GM23248 (cell line): ENCODE measurements around the gene HHIPL2. TPM values are rescaled to one million over a fixed set of nuclear protein-coding genes. Genes with fewer than 3 reads are reported as not detected.
"Not testable (repeated sequence)": the region's sequence is repeated elsewhere in the genome, so short reads cannot be mapped to it uniquely, and the experiment has no call there.

Experiments
- DNase-seq: peaks from one replicate; pipeline ENCODE4 v3.0.0-alpha.2; 2015
- H2AFZ ChIP-seq: fragments of 200-600 bp; sonication (generic); 2 replicates; pipeline ENCODE4 v1.6.1; 2016; ENCODE audit warnings: antibody characterized with exemption
- H3F3A ChIP-seq: fragments of 200-600 bp; sonication (generic); 2 replicates; pipeline ENCODE4 v1.6.1; 2016; ENCODE audit warnings: mild to moderate bottlenecking, antibody characterized with exemption, mixed run types; ENCODE audit not compliant: insufficient read depth
- H3K27ac ChIP-seq: fragments of 200-600 bp; sonication (generic); 2 replicates; pipeline ENCODE4 v1.5.1; 2016; ENCODE audit warnings: mild to moderate bottlenecking
- H3K27me3 ChIP-seq: fragments of 200-600 bp; sonication (generic); replicated peaks from 2 replicates; pipeline ENCODE4 v1.6.1; 2016; ENCODE audit warnings: mild to moderate bottlenecking; ENCODE audit not compliant: insufficient read depth
- H3K36me3 ChIP-seq: fragments of 200-600 bp; sonication (generic); 2 replicates; pipeline ENCODE4 v1.6.1; 2016; ENCODE audit warnings: low read depth, mild to moderate bottlenecking
- H3K4me1 ChIP-seq: fragments of 200-600 bp; sonication (generic); 2 replicates; pipeline ENCODE4 v1.6.1; 2016; ENCODE audit warnings: mild to moderate bottlenecking; ENCODE audit not compliant: insufficient read depth
- H3K4me2 ChIP-seq: fragments of 200-600 bp; sonication (generic); one replicate; pipeline ENCODE4 v1.6.1; 2016; ENCODE audit warnings: mild to moderate bottlenecking; ENCODE audit not compliant: unreplicated experiment
- H3K4me3 ChIP-seq: fragments of 200-600 bp; sonication (generic); 2 replicates; pipeline ENCODE4 v1.5.1; 2016; ENCODE audit warnings: mild to moderate bottlenecking
- H3K79me2 ChIP-seq: fragments of 200-600 bp; sonication (generic); 2 replicates; pipeline ENCODE4 v1.6.1; 2016; ENCODE audit warnings: mild to moderate bottlenecking; ENCODE audit not compliant: insufficient read depth
- H3K9ac ChIP-seq: fragments of 200-600 bp; sonication (generic); 2 replicates; pipeline ENCODE4 v1.6.1; 2016; ENCODE audit warnings: mild to moderate bottlenecking
- H3K9me2 ChIP-seq: fragments of 200-600 bp; sonication (generic); 2 replicates; pipeline ENCODE4 v1.6.1; 2016; ENCODE audit warnings: mixed run types, mild to moderate bottlenecking, moderate library complexity; ENCODE audit not compliant: insufficient read depth
- H3K9me3 ChIP-seq: fragments of 200-600 bp; sonication (generic); one replicate; pipeline ENCODE4 v1.6.1; 2017; ENCODE audit warnings: low read depth
- H4K20me1 ChIP-seq: fragments of 200-600 bp; sonication (generic); 2 replicates; pipeline ENCODE4 v1.6.0; 2016; ENCODE audit not compliant: insufficient read depth
- WGBS, 2 experiments: methylation state at CpG; one replicate each; pipeline ENCODE4 v1.1.6; 2015 to 2017; ENCODE audit warnings: low lambda C conversion rate in 2 of 2, low coverage in 1 of 2; ENCODE audit errors: missing lambda C conversion rate in 2 of 2; 5-methylcytosine and 5-hydroxymethylcytosine counted together
- in situ Hi-C: fragments of 300-500 bp; cut with MboI; formaldehyde crosslinking; loops from 2 replicates; pipeline ENCODE4 v1.15.0; 2020
- polyA plus RNA-seq: library from polyadenylated mRNA; unstranded; fragments of >200 nt; fragmentation: Nextera tagmentation; extraction: Ambion mirVana; gene quantifications from 2 replicates; pipeline ENCODE4 v1.2.1, GENCODE V29; 2016
- small RNA-seq: library from RNA; depleted of rRNA; stranded (forward); fragments of <200 nt; gene quantifications from one replicate; pipeline ENCODE3, GENCODE V24; 2014; ENCODE audit warnings: low read depth, low replicate concordance
- total RNA-seq: library from RNA; depleted of rRNA; stranded (reverse); fragments of >200 nt; shearing (Covaris generic); gene quantifications from 2 replicates; pipeline ENCODE4 v1.2.3, GENCODE V29; 2014; rRNA removed

The HHIPL2 gene
- total and polyA plus RNA-seq, 2 experiments from 2014 or later: 1.3 TPM

- H3K9me2 ChIP-seq, H3K4me1 ChIP-seq, H3K4me3 ChIP-seq, H3K27me3 ChIP-seq, H3K9me3 ChIP-seq, DNase-seq, H3K79me2 ChIP-seq, H3K27ac ChIP-seq, H3K4me2 ChIP-seq, H3K9ac ChIP-seq, H2AFZ ChIP-seq, H3F3A ChIP-seq, in situ Hi-C loops, H3K36me3 ChIP-seq, H4K20me1 ChIP-seq: not testable (repeated sequence)
- 82 to 95% methylated on average over 2 to 17 of the region's 17 CpGs for WGBS, 2 experiments
Measured at GRCh38 chr1:222473717-222474116, 74.2 kb downstream of the HHIPL2 start.

DNA sequence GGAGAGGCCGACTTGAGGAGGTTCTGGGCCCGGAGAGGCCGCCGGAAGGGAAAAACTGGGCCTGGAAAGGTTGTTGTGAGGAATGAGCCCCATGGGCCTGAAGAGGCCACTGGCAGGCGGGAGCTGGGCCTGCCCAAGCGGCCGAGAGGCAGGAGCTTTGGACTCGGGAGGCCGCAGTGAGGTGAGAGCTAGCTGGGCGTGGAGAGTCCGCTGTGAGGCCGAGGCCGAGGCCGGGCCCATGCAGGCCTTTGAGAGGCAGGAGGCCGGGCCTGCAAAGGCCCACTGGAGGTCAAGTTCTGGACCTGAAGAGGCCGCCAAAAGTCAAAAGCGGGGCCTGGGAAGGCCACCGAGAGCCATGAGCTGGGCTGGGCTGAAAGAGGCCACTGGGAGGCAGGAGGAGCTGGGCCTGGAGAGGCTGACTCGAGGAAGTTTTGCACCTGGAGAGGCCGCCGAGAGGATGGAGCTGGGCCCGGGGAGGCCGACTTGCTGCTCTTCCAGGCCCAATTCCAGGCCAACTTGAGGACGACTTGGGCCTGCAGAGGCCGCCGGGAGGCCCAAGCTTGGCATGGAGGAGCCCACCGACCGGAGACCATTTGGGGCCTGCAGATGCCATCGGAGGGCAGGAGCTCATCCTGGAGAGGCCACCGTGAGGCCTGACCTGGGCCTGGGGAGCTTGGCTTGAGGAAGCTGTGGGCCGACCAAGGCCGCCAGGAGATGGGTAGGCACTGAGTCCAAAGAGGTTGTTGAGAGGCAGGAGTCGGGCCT, 74.9 kb downstream of the HHIPL2 start:
- WGBS, 2 experiments: 95 to 96% methylated on average over 26 to 33 of the region's 33 CpGs
- H3K4me3 ChIP-seq, H3K4me1 ChIP-seq, H3K27ac ChIP-seq, H3K9ac ChIP-seq, H3K9me3 ChIP-seq, H4K20me1 ChIP-seq, H3K4me2 ChIP-seq, in situ Hi-C loops, H3K27me3 ChIP-seq, H2AFZ ChIP-seq, H3K9me2 ChIP-seq, H3K36me3 ChIP-seq, H3K79me2 ChIP-seq, DNase-seq, H3F3A ChIP-seq: not testable (repeated sequence)

Small RNAs within 50 kb of the gene (small RNA-seq; reads per million reads assigned to genes)
- gene RNU6-791P: not detected

Other genes with a start within 250 kb of the HHIPL2 start
- 5.4 and 7.1 TPM in 2 replicates for gene TAF1A, start 41.8 kb upstream of the HHIPL2 start, total RNA-seq
- gene TAF1A, start 41.8 kb upstream of the HHIPL2 start, polyA plus RNA-seq: 4.3 and 5.6 TPM in 2 replicates
- gene MIA3, start 70.0 kb upstream of the HHIPL2 start, total RNA-seq: 28.2 and 35.8 TPM in 2 replicates
- gene MIA3, start 70.0 kb upstream of the HHIPL2 start, polyA plus RNA-seq: 44.5 and 47.5 TPM in 2 replicates
- 61.6 and 66.4 TPM in 2 replicates for gene AIDA, start 164.4 kb upstream of the HHIPL2 start, total RNA-seq
- gene AIDA, start 164.4 kb upstream of the HHIPL2 start, polyA plus RNA-seq: 63.0 and 63.6 TPM in 2 replicates
- gene BROX, start 164.5 kb upstream of the HHIPL2 start, total RNA-seq: 97.7 and 108 TPM in 2 replicates
- 75.7 and 77.2 TPM in 2 replicates for gene BROX, start 164.5 kb upstream of the HHIPL2 start, polyA plus RNA-seq
- not detected in 2 replicates for gene FAM177B, start 189.1 kb upstream of the HHIPL2 start, total RNA-seq
- gene FAM177B, start 189.1 kb upstream of the HHIPL2 start, polyA plus RNA-seq: not detected in 2 replicates